Uterus (tissue), 2 donors: ENCODE data around the gene C11orf58.

ENCODE experiments used
- POLR2A ChIP-seq, 2 donors: fragments of 450-650 bp; IDR thresholded peaks; one replicate each; pipeline ENCODE4 v1.6.1; 2016; ENCODE audit warnings: antibody characterized with exemption in 2 of 2, mild to moderate bottlenecking in 1 of 2, moderate library complexity in 1 of 2
- TF ChIP-seq, protein P1 (sequence below), 4 experiments: fragments of 200-600 bp in 2 of 4; fragments of 450-650 bp in 2 of 4; sonication (generic) in 2 of 4; IDR thresholded peaks; one replicate each; pipeline ENCODE4 v1.5.1; 2016 to 2019; ENCODE audit warnings: antibody characterized with exemption in 4 of 4, mild to moderate bottlenecking in 2 of 4, moderate library complexity in 1 of 4

DNA sequence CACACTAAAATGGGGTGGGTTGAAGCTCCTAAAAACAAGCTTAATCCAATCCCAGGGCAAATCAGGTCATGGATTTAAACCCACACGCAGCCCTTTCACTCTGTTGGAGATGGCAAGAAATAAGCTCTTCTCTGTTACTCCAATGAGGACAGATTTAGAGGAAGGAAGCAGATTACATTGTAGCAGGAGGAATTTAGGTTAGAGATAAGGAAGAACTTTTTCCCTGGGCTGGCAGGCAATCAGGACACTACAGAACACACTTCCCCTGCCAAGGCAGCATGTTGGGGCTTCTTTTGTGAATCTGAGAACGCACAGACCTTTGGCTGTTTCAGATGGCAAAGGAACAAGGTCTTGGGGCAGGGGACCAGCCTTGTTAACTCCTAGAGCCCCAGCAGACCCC is 46.2 kb downstream of the C11orf58 start:
- TF ChIP-seq, protein P1, sequence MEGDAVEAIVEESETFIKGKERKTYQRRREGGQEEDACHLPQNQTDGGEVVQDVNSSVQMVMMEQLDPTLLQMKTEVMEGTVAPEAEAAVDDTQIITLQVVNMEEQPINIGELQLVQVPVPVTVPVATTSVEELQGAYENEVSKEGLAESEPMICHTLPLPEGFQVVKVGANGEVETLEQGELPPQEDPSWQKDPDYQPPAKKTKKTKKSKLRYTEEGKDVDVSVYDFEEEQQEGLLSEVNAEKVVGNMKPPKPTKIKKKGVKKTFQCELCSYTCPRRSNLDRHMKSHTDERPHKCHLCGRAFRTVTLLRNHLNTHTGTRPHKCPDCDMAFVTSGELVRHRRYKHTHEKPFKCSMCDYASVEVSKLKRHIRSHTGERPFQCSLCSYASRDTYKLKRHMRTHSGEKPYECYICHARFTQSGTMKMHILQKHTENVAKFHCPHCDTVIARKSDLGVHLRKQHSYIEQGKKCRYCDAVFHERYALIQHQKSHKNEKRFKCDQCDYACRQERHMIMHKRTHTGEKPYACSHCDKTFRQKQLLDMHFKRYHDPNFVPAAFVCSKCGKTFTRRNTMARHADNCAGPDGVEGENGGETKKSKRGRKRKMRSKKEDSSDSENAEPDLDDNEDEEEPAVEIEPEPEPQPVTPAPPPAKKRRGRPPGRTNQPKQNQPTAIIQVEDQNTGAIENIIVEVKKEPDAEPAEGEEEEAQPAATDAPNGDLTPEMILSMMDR (IDR thresholded peaks at IDR 0.05) = no peak
- no peak for TF ChIP-seq POLR2A (IDR thresholded peaks at IDR 0.05)
